Sigmoid colon (tissue), 7 donors: ENCODE data around the gene SERINC5. TPM values are rescaled to one million over a fixed set of nuclear protein-coding genes. Genes with fewer than 3 reads are reported as not detected.
A peak's percentile ranks its signal among the peaks of the same experiment; 100 is the strongest.

ENCODE experiments used
- DNase-seq: peaks from one replicate; pipeline ENCODE4 v3.0.0-alpha.2; 2019
- H3K27ac ChIP-seq, 4 donors: fragments of 200-600 bp; sonication (generic); one replicate each; pipeline ENCODE4 v1.5.1; 2016 to 2019; ENCODE audit warnings: mild to moderate bottlenecking in 1 of 4
- H3K27me3 ChIP-seq, 3 donors: fragments of 200-600 bp; sonication (generic); one replicate each; pipeline ENCODE4 v1.5.1; 2019; ENCODE audit warnings: mild to moderate bottlenecking in 1 of 3
- H3K36me3 ChIP-seq, 4 donors: fragments of 200-600 bp; sonication (generic); one replicate each; pipeline ENCODE4 v1.5.1; 2016 to 2019
- H3K4me1 ChIP-seq, 4 donors: fragments of 200-600 bp; sonication (generic); one replicate each; pipeline ENCODE4 v1.5.1; 2017 to 2019
- H3K4me3 ChIP-seq, 4 donors: fragments of 200-600 bp; sonication (generic); one replicate each; pipeline ENCODE4 v1.5.1; 2017 to 2019; ENCODE audit warnings: mild to moderate bottlenecking in 2 of 4, moderate library complexity in 1 of 4
- H3K9me3 ChIP-seq, 4 donors: fragments of 200-600 bp in 3 of 4; sonication (generic) in 3 of 4; one replicate each; pipeline versions ENCODE4 v1.5.1 to v1.6.1; 2013 to 2019
- CTCF ChIP-seq, 4 experiments: fragments of 450-650 bp in 3 of 4; fragments of 200-600 bp in 1 of 4; IDR thresholded peaks; one replicate each; pipeline ENCODE4 v1.5.1; 2016 to 2019; ENCODE audit warnings: antibody characterized with exemption in 4 of 4, mild to moderate bottlenecking in 3 of 4, moderate library complexity in 2 of 4
- EP300 ChIP-seq, 4 donors: sonication (generic); formaldehyde crosslinking; IDR thresholded peaks; one replicate each; pipeline ENCODE4 v1.6.1; 2017; ENCODE audit warnings: antibody characterized with exemption in 4 of 4
- POLR2A ChIP-seq, 2 donors: fragments of 450-650 bp; IDR thresholded peaks; one replicate each; pipeline ENCODE4 v1.6.1; 2016; ENCODE audit warnings: antibody characterized with exemption in 2 of 2, mild to moderate bottlenecking in 2 of 2, moderate library complexity in 2 of 2
- POLR2AphosphoS5 ChIP-seq, 4 donors: sonication (generic); formaldehyde crosslinking; IDR thresholded peaks; one replicate each; pipeline ENCODE4 v1.6.1; 2017; ENCODE audit warnings: antibody characterized with exemption in 4 of 4
- WGBS, 2 donors: extraction: QIAGEN DNeasy Blood & Tissue Kit; methylation state at CpG; one replicate each; pipeline ENCODE4 v1.1.7; 2013; 5-methylcytosine and 5-hydroxymethylcytosine counted together
- intact Hi-C: fragments of 100-400 bp; cut with DNase I; formaldehyde crosslinking; loops from one replicate; pipeline ENCODE4 v1.15.1; 2023
- polyA plus RNA-seq, 3 donors: library from polyadenylated mRNA; stranded (reverse); fragments of 200-250 nt; gene quantifications; one replicate each; pipeline ENCODE4 v1.2.3, GENCODE V29; 2013
- total RNA-seq, 4 donors: library from RNA; depleted of rRNA; stranded (reverse); fragments of >200 nt; gene quantifications; one replicate each; pipeline ENCODE4 v1.1.0, GENCODE V29; 2016
- donor health status: healthy with polysubstance abuse.
- donor health status: Bipolar disorder and iron deficiency.
- donor health status: healthy.

SERINC5 gene
- total and polyA plus RNA-seq, 7 donors, result 3.6 to 25.9 (median 9.6) TPM

- Histone ChIP-seq H3K27me3 (no peaks in the 10 kb centered on the region), H3K9me3 (no peaks in the 10 kb centered on the region), H3K4me1 (peaks cover 0 to 11% (median 3%) of the 10 kb centered on the region in 4 donors), H3K27ac (no peak overlapping the region), H3K4me3 (no peak overlapping the region), H3K36me3 (no peaks in the 10 kb centered on the region)
- no peak for DNase-seq
- intact Hi-C loops, result no loop called here
- WGBS, 2 donors, result 94 to 95% methylated on average over 8 of the region's 8 CpGs
- TF ChIP-seq CTCF (IDR thresholded peaks at IDR 0.05) (no peak), POLR2A (IDR thresholded peaks at IDR 0.05) (no peak), EP300 (IDR thresholded peaks at IDR 0.05) (no peak), POLR2AphosphoS5 (IDR thresholded peaks at IDR 0.05) (no peak)
Measured at GRCh38 chr5:80299601-80300000, 43.8 kb upstream of the SERINC5 start.

GRCh38 chr5:80296121-80296520 is 40.3 kb upstream of the SERINC5 start:
- H3K27ac ChIP-seq, result peak overlapping the region in 2 of 4 donors; percentile 14 to 15
- no peak for DNase-seq
- no peaks in the 10 kb centered on the region for H3K36me3 ChIP-seq
- H3K27me3 ChIP-seq, result no peaks in the 10 kb centered on the region
- no peak overlapping the region for H3K4me3 ChIP-seq
- H3K4me1 ChIP-seq, result peaks cover 0 to 11% (median 3%) of the 10 kb centered on the region in 4 donors
- H3K9me3 ChIP-seq, result peaks cover 0 to 3% (median 0%) of the 10 kb centered on the region in 4 donors
- WGBS, 2 donors, result 76 to 78% methylated on average over 6 of the region's 6 CpGs
- intact Hi-C loops, result no loop called here
- TF ChIP-seq EP300 (IDR thresholded peaks at IDR 0.05) (no peak), POLR2AphosphoS5 (IDR thresholded peaks at IDR 0.05) (peak in 1 of 4 donors; percentile 16)

GRCh38 chr5:80291761-80292160 is 35.9 kb upstream of the SERINC5 start:
- no peaks in the 10 kb centered on the region for H3K36me3 ChIP-seq
- H3K4me3 ChIP-seq, result no peak overlapping the region
- H3K27ac ChIP-seq, result no peak overlapping the region
- intact Hi-C loops, result no loop called here
- no peak for DNase-seq
- TF ChIP-seq CTCF (IDR thresholded peaks at IDR 0.05), result no peak
- TF ChIP-seq POLR2AphosphoS5 (IDR thresholded peaks at IDR 0.05), result no peak
- TF ChIP-seq POLR2A (IDR thresholded peaks at IDR 0.05), result no peak
- no peak for TF ChIP-seq EP300 (IDR thresholded peaks at IDR 0.05)
- no peaks in the 10 kb centered on the region for H3K27me3 ChIP-seq
- 92 to 94% methylated on average over 8 of the region's 8 CpGs for WGBS, 2 donors
- H3K4me1 ChIP-seq, result peaks cover 0 to 11% (median 3%) of the 10 kb centered on the region in 4 donors
- H3K9me3 ChIP-seq, result peaks cover 0 to 3% (median 0%) of the 10 kb centered on the region in 4 donors

GRCh38 chr5:80289320-80289719 is 33.5 kb upstream of the SERINC5 start:
- intact Hi-C loops, result no loop called here
- Histone ChIP-seq H3K27ac (no peak overlapping the region), H3K9me3 (peaks cover 0 to 3% (median 0%) of the 10 kb centered on the region in 4 donors), H3K4me3 (no peak overlapping the region), H3K27me3 (no peaks in the 10 kb centered on the region), H3K4me1 (no peaks in the 10 kb centered on the region), H3K36me3 (no peaks in the 10 kb centered on the region)
- 90 to 99% methylated on average over 2 of the region's 2 CpGs for WGBS, 2 donors
- no peak for DNase-seq
- TF ChIP-seq CTCF (IDR thresholded peaks at IDR 0.05) (no peak), POLR2A (IDR thresholded peaks at IDR 0.05) (no peak), POLR2AphosphoS5 (IDR thresholded peaks at IDR 0.05) (no peak), EP300 (IDR thresholded peaks at IDR 0.05) (no peak)

- H3K4me1 ChIP-seq, result no peaks in the 10 kb centered on the region
- WGBS, 2 donors, result 87 to 90% methylated on average over 2 of the region's 2 CpGs
- intact Hi-C loops, result no loop called here
- no peaks in the 10 kb centered on the region for H3K27me3 ChIP-seq
- TF ChIP-seq CTCF (IDR thresholded peaks at IDR 0.05), result no peak
- no peak for TF ChIP-seq POLR2A (IDR thresholded peaks at IDR 0.05)
- TF ChIP-seq POLR2AphosphoS5 (IDR thresholded peaks at IDR 0.05), result no peak
- TF ChIP-seq EP300 (IDR thresholded peaks at IDR 0.05), result no peak
- no peak overlapping the region for H3K27ac ChIP-seq
- H3K9me3 ChIP-seq, result no peaks in the 10 kb centered on the region
- no peaks in the 10 kb centered on the region for H3K36me3 ChIP-seq
- H3K4me3 ChIP-seq, result no peak overlapping the region
- DNase-seq, result no peak
Measured at GRCh38 chr5:80288177-80288576, 32.3 kb upstream of the SERINC5 start.
